Parathyroid adenoma (tissue), 2 donors: ENCODE results near the gene OR13J1.

Experiments used
- H2AFZ ChIP-seq: fragments of 300-600 bp; sonication (generic); one replicate; pipeline ENCODE4 v1.7.0; 2017; ENCODE audit warnings: antibody characterized with exemption, mild to moderate bottlenecking
- H3K27ac ChIP-seq: fragments of 300-600 bp; sonication (generic); one replicate; pipeline ENCODE4 v1.7.0; 2017
- H3K27me3 ChIP-seq: fragments of 300-600 bp; sonication (generic); one replicate; pipeline ENCODE4 v1.7.0; 2017; ENCODE audit warnings: low read length; ENCODE audit not compliant: control insufficient read depth, insufficient read depth
- H3K36me3 ChIP-seq: fragments of 300-600 bp; sonication (generic); one replicate; pipeline ENCODE4 v1.7.0; 2017; ENCODE audit warnings: low read length; ENCODE audit not compliant: control insufficient read depth, insufficient read depth
- H3K4me1 ChIP-seq: fragments of 300-600 bp; sonication (generic); one replicate; pipeline ENCODE4 v1.7.0; 2017; ENCODE audit warnings: control low read depth
- H3K4me2 ChIP-seq: fragments of 300-600 bp; sonication (generic); one replicate; pipeline ENCODE4 v1.7.0; 2017; ENCODE audit warnings: low read length
- H3K4me3 ChIP-seq: fragments of 300-600 bp; sonication (generic); one replicate; pipeline ENCODE4 v1.7.0; 2017; ENCODE audit warnings: low read depth, low read length
- H3K79me2 ChIP-seq: fragments of 300-600 bp; sonication (generic); one replicate; pipeline ENCODE4 v1.7.0; 2017; ENCODE audit warnings: control low read depth
- H3K9ac ChIP-seq: fragments of 300-600 bp; sonication (generic); one replicate; pipeline ENCODE4 v1.7.0; 2017; ENCODE audit warnings: mild to moderate bottlenecking
- H3K9me3 ChIP-seq: fragments of 300-600 bp; sonication (generic); one replicate; pipeline ENCODE4 v1.7.0; 2017; ENCODE audit warnings: low read length; ENCODE audit not compliant: control insufficient read depth
- CTCF ChIP-seq: fragments of 300-600 bp; sonication (generic); IDR thresholded peaks from one replicate; pipeline ENCODE4 v1.7.0; 2017; ENCODE audit warnings: antibody characterized with exemption, mild to moderate bottlenecking
- donor health status: primary hyperparathyroidism.

The OR13J1 gene

GRCh38 chr9:35907711-35908503, 37.7 kb upstream of the OR13J1 start:
- H3K4me3 ChIP-seq = no peak overlapping the region
- no peaks in the 10 kb centered on the region for H3K79me2 ChIP-seq
- no peak overlapping the region for H3K9ac ChIP-seq
- no peaks in the 10 kb centered on the region for H3K9me3 ChIP-seq
- H3K36me3 ChIP-seq = no peaks in the 10 kb centered on the region
- TF ChIP-seq CTCF = no peak
- no peak overlapping the region for H2AFZ ChIP-seq
- H3K27ac ChIP-seq = peak overlapping the region; percentile 76
- H3K4me2 ChIP-seq = no peak overlapping the region
- H3K27me3 ChIP-seq = no peaks in the 10 kb centered on the region
- peaks cover 7% of the 10 kb centered on the region for H3K4me1 ChIP-seq

GRCh38 chr9:35906923-35907699, 36.9 kb upstream of the OR13J1 start:
- Histone ChIP-seq H3K4me1 (peaks cover 7% of the 10 kb centered on the region), H3K9ac (no peak overlapping the region), H3K27me3 (no peaks in the 10 kb centered on the region), H3K36me3 (no peaks in the 10 kb centered on the region), H3K4me3 (no peak overlapping the region), H3K79me2 (no peaks in the 10 kb centered on the region), H3K9me3 (no peaks in the 10 kb centered on the region), H3K27ac (peak overlapping the region; percentile 76), H3K4me2 (no peak overlapping the region), H2AFZ (no peak overlapping the region)
- TF ChIP-seq CTCF = no peak

- Histone ChIP-seq H3K9me3 (no peaks in the 10 kb centered on the region), H3K27ac (peak within 1 kb of the TSS; percentile 76), H3K79me2 (no peaks in the 10 kb centered on the region), H3K27me3 (no peaks in the 10 kb centered on the region), H3K4me3 (no peak within 1 kb of the TSS), H3K36me3 (no peaks in the 10 kb centered on the region), H3K4me1 (peaks cover 7% of the 10 kb centered on the region), H3K4me2 (no peak within 1 kb of the TSS), H2AFZ (peak within 1 kb of the TSS; percentile 53), H3K9ac (no peak within 1 kb of the TSS)
- TF ChIP-seq CTCF = no peak
Measured at GRCh38 chr9:35905912-35906679, 35.9 kb upstream of the OR13J1 start, which contains the start of gene HRCT1. TSS of gene HRCT1 (plus strand) at chr9:35906202. CDS start at chr9:35906288, 86 bp downstream.

GRCh38 chr9:35905051-35905781, 35.0 kb upstream of the OR13J1 start:
- Histone ChIP-seq H3K27me3 (no peaks in the 10 kb centered on the region), H3K9me3 (no peaks in the 10 kb centered on the region), H2AFZ (peak overlapping the region; percentile 53), H3K4me2 (no peak overlapping the region), H3K79me2 (no peaks in the 10 kb centered on the region), H3K4me1 (peaks cover 7% of the 10 kb centered on the region), H3K9ac (no peak overlapping the region), H3K27ac (no peak overlapping the region), H3K4me3 (no peak overlapping the region), H3K36me3 (no peaks in the 10 kb centered on the region)
- no peak for TF ChIP-seq CTCF
